ENCODE measurements around the gene LAMB3. TPM values are rescaled to one million over a fixed set of nuclear protein-coding genes. Genes with fewer than 3 reads are reported as not detected.

LAMB3 gene
- total RNA-seq, 1 experiment from 2014 or later, result 0.85 TPM

DNA sequence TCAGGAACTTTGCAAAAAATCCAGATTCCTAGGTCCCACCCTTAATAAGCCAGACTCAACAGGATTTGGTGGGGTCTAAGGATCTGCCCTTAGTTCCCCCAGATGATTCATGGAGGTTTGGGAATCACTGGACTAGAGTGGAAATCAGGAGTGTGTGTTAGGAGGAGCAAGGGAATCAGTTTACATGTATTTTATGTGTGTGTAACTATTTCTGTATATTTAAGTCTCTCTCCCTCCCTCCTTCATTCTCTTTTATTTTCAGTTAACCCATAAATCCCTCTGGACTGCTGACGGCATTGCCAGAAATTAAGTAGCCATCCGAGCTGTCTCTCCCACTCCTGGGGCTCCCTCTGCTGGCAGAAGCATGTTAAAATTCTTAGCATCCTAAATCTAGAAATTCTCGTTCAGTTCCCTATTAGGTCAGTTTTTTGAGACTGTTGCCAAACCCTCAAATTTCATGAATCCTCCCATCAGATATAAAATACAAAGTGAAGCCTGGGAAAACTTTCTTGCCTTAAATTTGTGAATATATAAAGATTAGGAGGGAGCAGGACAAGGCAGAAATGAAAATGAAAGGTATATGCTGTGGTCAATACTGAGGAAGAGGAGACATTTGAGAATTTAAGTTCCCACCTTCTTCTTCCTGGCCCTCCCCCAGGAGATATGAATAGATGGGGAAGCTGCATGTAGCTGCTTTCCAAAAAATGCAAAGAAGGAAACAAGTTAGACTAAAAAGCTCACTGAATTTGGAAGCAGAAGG is 40.7 kb upstream of the LAMB3 start:
- H3K4me3 Mint-ChIP-seq, result no peak overlapping the region
- H3K27me3 Mint-ChIP-seq (ENCODE audit: low read depth), result peaks cover 16% of the 10 kb centered on the region
- ATAC-seq (peak; percentile 76), DNase-seq (ENCODE audit: low spot score) (peak; percentile 79)
- CTCF ChIA-PET, result interaction anchor here (1.0 to 1.9 kb wide), 11 partner anchors 9 to 130 kb away, joined by 3 to 12 read pairs (median 4); partner anchors contain the start of gene CAMK1G
- H3K36me3 Mint-ChIP-seq, result no peaks in the 10 kb centered on the region
- no peak overlapping the region for H3K27ac Mint-ChIP-seq
- no peaks in the 10 kb centered on the region for H3K9me3 Mint-ChIP-seq
- no peak for TF ChIP-seq FOXP1 (CRISPR knock-in tag; IDR thresholded peaks at IDR 0.05; ENCODE audit: borderline replicate concordance)
- TF ChIP-seq, protein P1, sequence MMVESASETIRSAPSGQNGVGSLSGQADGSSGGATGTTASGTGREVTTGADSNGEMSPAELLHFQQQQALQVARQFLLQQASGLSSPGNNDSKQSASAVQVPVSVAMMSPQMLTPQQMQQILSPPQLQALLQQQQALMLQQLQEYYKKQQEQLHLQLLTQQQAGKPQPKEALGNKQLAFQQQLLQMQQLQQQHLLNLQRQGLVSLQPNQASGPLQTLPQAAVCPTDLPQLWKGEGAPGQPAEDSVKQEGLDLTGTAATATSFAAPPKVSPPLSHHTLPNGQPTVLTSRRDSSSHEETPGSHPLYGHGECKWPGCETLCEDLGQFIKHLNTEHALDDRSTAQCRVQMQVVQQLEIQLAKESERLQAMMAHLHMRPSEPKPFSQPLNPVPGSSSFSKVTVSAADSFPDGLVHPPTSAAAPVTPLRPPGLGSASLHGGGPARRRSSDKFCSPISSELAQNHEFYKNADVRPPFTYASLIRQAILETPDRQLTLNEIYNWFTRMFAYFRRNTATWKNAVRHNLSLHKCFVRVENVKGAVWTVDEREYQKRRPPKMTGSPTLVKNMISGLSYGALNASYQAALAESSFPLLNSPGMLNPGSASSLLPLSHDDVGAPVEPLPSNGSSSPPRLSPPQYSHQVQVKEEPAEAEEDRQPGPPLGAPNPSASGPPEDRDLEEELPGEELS (CRISPR knock-in tag; IDR thresholded peaks at IDR 0.05), result no peak
- TF ChIP-seq, protein P2, sequence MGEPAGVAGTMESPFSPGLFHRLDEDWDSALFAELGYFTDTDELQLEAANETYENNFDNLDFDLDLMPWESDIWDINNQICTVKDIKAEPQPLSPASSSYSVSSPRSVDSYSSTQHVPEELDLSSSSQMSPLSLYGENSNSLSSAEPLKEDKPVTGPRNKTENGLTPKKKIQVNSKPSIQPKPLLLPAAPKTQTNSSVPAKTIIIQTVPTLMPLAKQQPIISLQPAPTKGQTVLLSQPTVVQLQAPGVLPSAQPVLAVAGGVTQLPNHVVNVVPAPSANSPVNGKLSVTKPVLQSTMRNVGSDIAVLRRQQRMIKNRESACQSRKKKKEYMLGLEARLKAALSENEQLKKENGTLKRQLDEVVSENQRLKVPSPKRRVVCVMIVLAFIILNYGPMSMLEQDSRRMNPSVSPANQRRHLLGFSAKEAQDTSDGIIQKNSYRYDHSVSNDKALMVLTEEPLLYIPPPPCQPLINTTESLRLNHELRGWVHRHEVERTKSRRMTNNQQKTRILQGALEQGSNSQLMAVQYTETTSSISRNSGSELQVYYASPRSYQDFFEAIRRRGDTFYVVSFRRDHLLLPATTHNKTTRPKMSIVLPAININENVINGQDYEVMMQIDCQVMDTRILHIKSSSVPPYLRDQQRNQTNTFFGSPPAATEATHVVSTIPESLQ (CRISPR knock-in tag; IDR thresholded peaks at IDR 0.05), result no peak
- TF ChIP-seq ZNF219 (CRISPR knock-in tag; IDR thresholded peaks at IDR 0.05; ENCODE audit: borderline replicate concordance), result no peak
- TF ChIP-seq, protein P3, sequence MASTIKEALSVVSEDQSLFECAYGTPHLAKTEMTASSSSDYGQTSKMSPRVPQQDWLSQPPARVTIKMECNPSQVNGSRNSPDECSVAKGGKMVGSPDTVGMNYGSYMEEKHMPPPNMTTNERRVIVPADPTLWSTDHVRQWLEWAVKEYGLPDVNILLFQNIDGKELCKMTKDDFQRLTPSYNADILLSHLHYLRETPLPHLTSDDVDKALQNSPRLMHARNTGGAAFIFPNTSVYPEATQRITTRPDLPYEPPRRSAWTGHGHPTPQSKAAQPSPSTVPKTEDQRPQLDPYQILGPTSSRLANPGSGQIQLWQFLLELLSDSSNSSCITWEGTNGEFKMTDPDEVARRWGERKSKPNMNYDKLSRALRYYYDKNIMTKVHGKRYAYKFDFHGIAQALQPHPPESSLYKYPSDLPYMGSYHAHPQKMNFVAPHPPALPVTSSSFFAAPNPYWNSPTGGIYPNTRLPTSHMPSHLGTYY (CRISPR knock-in tag; IDR thresholded peaks at IDR 0.05), result no peak
- TF ChIP-seq ZNF423 (CRISPR knock-in tag; IDR thresholded peaks at IDR 0.05), result no peak
- no peak for TF ChIP-seq IRF2 (CRISPR knock-in tag; IDR thresholded peaks at IDR 0.05; ENCODE audit: borderline replicate concordance, low read depth)
- TF ChIP-seq, protein P4, sequence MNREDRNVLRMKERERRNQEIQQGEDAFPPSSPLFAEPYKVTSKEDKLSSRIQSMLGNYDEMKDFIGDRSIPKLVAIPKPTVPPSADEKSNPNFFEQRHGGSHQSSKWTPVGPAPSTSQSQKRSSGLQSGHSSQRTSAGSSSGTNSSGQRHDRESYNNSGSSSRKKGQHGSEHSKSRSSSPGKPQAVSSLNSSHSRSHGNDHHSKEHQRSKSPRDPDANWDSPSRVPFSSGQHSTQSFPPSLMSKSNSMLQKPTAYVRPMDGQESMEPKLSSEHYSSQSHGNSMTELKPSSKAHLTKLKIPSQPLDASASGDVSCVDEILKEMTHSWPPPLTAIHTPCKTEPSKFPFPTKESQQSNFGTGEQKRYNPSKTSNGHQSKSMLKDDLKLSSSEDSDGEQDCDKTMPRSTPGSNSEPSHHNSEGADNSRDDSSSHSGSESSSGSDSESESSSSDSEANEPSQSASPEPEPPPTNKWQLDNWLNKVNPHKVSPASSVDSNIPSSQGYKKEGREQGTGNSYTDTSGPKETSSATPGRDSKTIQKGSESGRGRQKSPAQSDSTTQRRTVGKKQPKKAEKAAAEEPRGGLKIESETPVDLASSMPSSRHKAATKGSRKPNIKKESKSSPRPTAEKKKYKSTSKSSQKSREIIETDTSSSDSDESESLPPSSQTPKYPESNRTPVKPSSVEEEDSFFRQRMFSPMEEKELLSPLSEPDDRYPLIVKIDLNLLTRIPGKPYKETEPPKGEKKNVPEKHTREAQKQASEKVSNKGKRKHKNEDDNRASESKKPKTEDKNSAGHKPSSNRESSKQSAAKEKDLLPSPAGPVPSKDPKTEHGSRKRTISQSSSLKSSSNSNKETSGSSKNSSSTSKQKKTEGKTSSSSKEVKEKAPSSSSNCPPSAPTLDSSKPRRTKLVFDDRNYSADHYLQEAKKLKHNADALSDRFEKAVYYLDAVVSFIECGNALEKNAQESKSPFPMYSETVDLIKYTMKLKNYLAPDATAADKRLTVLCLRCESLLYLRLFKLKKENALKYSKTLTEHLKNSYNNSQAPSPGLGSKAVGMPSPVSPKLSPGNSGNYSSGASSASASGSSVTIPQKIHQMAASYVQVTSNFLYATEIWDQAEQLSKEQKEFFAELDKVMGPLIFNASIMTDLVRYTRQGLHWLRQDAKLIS (CRISPR knock-in tag; IDR thresholded peaks at IDR 0.05; ENCODE audit: borderline replicate concordance), result no peak
- TF ChIP-seq MXD4 (CRISPR knock-in tag; IDR thresholded peaks at IDR 0.05; ENCODE audit: borderline replicate concordance), result no peak
- TF ChIP-seq, protein P5, sequence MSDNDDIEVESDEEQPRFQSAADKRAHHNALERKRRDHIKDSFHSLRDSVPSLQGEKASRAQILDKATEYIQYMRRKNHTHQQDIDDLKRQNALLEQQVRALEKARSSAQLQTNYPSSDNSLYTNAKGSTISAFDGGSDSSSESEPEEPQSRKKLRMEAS (CRISPR knock-in tag; IDR thresholded peaks at IDR 0.05), result no peak
- TF ChIP-seq, protein P6, sequence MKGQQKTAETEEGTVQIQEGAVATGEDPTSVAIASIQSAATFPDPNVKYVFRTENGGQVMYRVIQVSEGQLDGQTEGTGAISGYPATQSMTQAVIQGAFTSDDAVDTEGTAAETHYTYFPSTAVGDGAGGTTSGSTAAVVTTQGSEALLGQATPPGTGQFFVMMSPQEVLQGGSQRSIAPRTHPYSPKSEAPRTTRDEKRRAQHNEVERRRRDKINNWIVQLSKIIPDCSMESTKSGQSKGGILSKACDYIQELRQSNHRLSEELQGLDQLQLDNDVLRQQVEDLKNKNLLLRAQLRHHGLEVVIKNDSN (CRISPR knock-in tag; IDR thresholded peaks at IDR 0.05), result no peak
- TF ChIP-seq, protein P7, sequence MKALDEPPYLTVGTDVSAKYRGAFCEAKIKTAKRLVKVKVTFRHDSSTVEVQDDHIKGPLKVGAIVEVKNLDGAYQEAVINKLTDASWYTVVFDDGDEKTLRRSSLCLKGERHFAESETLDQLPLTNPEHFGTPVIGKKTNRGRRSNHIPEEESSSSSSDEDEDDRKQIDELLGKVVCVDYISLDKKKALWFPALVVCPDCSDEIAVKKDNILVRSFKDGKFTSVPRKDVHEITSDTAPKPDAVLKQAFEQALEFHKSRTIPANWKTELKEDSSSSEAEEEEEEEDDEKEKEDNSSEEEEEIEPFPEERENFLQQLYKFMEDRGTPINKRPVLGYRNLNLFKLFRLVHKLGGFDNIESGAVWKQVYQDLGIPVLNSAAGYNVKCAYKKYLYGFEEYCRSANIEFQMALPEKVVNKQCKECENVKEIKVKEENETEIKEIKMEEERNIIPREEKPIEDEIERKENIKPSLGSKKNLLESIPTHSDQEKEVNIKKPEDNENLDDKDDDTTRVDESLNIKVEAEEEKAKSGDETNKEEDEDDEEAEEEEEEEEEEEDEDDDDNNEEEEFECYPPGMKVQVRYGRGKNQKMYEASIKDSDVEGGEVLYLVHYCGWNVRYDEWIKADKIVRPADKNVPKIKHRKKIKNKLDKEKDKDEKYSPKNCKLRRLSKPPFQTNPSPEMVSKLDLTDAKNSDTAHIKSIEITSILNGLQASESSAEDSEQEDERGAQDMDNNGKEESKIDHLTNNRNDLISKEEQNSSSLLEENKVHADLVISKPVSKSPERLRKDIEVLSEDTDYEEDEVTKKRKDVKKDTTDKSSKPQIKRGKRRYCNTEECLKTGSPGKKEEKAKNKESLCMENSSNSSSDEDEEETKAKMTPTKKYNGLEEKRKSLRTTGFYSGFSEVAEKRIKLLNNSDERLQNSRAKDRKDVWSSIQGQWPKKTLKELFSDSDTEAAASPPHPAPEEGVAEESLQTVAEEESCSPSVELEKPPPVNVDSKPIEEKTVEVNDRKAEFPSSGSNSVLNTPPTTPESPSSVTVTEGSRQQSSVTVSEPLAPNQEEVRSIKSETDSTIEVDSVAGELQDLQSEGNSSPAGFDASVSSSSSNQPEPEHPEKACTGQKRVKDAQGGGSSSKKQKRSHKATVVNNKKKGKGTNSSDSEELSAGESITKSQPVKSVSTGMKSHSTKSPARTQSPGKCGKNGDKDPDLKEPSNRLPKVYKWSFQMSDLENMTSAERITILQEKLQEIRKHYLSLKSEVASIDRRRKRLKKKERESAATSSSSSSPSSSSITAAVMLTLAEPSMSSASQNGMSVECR (CRISPR knock-in tag; IDR thresholded peaks at IDR 0.05; ENCODE audit: borderline replicate concordance), result no peak
- no peak for TF ChIP-seq ZNF263 (CRISPR knock-in tag; IDR thresholded peaks at IDR 0.05; ENCODE audit: low read depth)
- TF ChIP-seq ZNF138 (CRISPR knock-in tag; conservative IDR thresholded peaks at IDR 0.05), result no peak
- TF ChIP-seq, protein P8, sequence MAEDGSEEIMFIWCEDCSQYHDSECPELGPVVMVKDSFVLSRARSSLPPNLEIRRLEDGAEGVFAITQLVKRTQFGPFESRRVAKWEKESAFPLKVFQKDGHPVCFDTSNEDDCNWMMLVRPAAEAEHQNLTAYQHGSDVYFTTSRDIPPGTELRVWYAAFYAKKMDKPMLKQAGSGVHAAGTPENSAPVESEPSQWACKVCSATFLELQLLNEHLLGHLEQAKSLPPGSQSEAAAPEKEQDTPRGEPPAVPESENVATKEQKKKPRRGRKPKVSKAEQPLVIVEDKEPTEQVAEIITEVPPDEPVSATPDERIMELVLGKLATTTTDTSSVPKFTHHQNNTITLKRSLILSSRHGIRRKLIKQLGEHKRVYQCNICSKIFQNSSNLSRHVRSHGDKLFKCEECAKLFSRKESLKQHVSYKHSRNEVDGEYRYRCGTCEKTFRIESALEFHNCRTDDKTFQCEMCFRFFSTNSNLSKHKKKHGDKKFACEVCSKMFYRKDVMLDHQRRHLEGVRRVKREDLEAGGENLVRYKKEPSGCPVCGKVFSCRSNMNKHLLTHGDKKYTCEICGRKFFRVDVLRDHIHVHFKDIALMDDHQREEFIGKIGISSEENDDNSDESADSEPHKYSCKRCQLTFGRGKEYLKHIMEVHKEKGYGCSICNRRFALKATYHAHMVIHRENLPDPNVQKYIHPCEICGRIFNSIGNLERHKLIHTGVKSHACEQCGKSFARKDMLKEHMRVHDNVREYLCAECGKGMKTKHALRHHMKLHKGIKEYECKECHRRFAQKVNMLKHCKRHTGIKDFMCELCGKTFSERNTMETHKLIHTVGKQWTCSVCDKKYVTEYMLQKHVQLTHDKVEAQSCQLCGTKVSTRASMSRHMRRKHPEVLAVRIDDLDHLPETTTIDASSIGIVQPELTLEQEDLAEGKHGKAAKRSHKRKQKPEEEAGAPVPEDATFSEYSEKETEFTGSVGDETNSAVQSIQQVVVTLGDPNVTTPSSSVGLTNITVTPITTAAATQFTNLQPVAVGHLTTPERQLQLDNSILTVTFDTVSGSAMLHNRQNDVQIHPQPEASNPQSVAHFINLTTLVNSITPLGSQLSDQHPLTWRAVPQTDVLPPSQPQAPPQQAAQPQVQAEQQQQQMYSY (CRISPR knock-in tag; IDR thresholded peaks at IDR 0.05), result no peak
- TF ChIP-seq, protein P9, sequence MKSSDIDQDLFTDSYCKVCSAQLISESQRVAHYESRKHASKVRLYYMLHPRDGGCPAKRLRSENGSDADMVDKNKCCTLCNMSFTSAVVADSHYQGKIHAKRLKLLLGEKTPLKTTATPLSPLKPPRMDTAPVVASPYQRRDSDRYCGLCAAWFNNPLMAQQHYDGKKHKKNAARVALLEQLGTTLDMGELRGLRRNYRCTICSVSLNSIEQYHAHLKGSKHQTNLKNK (CRISPR knock-in tag; IDR thresholded peaks at IDR 0.05), result no peak
- TF ChIP-seq NFATC4 (CRISPR knock-in tag; IDR thresholded peaks at IDR 0.05), result no peak
- H3K4me1 Mint-ChIP-seq, result peaks cover 4% of the 10 kb centered on the region
- POLR2A ChIA-PET, result no interaction called here
